AG10803 (cell line): ENCODE data around the gene ZNF3.
A peak's percentile ranks its signal among the peaks of the same experiment; 100 is the strongest.
"Not testable (repeated sequence)": the region's sequence is repeated elsewhere in the genome, so short reads cannot be mapped to it uniquely, and the experiment has no call there.

ENCODE experiments used
- DNase-seq: peaks from one replicate; pipeline ENCODE4 v3.0.0; 2010; ENCODE audit warnings: low read depth
- H3K4me3 ChIP-seq: 2 replicates; pipeline ENCODE4 v1.5.1; 2011; ENCODE audit warnings: mild to moderate bottlenecking, low read length, control low read depth
- CTCF ChIP-seq: conservative IDR thresholded peaks from 2 replicates; pipeline ENCODE4 v1.5.1; 2011; ENCODE audit warnings: mild to moderate bottlenecking, low read length, control low read depth, inconsistent platforms

The ZNF3 gene

GRCh38 chr7:100081535-100082102, at the start of gene ZNF3:
Gene ZNF3, minus strand, starts transcription at chr7:100081723. Its CDS starts 4,366 bp downstream, at chr7:100077357.
- TF ChIP-seq CTCF: peak; percentile 69
- H3K4me3 ChIP-seq: peak within 1 kb of the TSS; percentile 94
- DNase-seq: peak; percentile 99

- DNase-seq: peak; percentile 33
- H3K4me3 ChIP-seq: peak overlapping the region; percentile 10
- TF ChIP-seq CTCF: peak; percentile 75
Measured at GRCh38 chr7:100130608-100131453, 49.3 kb upstream of the ZNF3 start.

GRCh38 chr7:100130220-100130607, 48.7 kb upstream of the ZNF3 start:
- H3K4me3 ChIP-seq, DNase-seq: not testable (repeated sequence)

GRCh38 chr7:100128637-100128963, 47.1 kb upstream of the ZNF3 start:
- TF ChIP-seq CTCF: no peak
- H3K4me3 ChIP-seq: no peak overlapping the region
- no peak for DNase-seq

- peak overlapping the region; percentile 93 for H3K4me3 ChIP-seq
- DNase-seq: no peak
- TF ChIP-seq CTCF: 0 out of 2 replicates have a peak, but pooled peaks have one; percentile 0
Measured at GRCh38 chr7:100127866-100128636, 46.5 kb upstream of the ZNF3 start.

- peak within 1 kb of the TSS; percentile 93 for H3K4me3 ChIP-seq
- peak; percentile 93 for DNase-seq
- TF ChIP-seq CTCF: no peak
Measured at GRCh38 chr7:100126931-100127865, 45.7 kb upstream of the ZNF3 start, which contains the start of gene MBLAC1. Gene MBLAC1, plus strand, starts transcription at chr7:100126967. Its CDS starts 429 bp downstream, at chr7:100127396.
